Activated CD4-positive, alpha-beta T cell treated with anti-CD3 and anti-CD28 coated beads, Interleukin-2, amount 50 U/mL, for 16 hours (primary cell): ENCODE data around the gene GNG13.
"Not testable (repeated sequence)": the region's sequence is repeated elsewhere in the genome, so short reads cannot be mapped to it uniquely, and the experiment has no call there.

Experiments used
- DNase-seq: peaks from one replicate; pipeline ENCODE4 v3.0.0-alpha.2; 2020

The GNG13 gene, protein sequence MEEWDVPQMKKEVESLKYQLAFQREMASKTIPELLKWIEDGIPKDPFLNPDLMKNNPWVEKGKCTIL

DNA sequence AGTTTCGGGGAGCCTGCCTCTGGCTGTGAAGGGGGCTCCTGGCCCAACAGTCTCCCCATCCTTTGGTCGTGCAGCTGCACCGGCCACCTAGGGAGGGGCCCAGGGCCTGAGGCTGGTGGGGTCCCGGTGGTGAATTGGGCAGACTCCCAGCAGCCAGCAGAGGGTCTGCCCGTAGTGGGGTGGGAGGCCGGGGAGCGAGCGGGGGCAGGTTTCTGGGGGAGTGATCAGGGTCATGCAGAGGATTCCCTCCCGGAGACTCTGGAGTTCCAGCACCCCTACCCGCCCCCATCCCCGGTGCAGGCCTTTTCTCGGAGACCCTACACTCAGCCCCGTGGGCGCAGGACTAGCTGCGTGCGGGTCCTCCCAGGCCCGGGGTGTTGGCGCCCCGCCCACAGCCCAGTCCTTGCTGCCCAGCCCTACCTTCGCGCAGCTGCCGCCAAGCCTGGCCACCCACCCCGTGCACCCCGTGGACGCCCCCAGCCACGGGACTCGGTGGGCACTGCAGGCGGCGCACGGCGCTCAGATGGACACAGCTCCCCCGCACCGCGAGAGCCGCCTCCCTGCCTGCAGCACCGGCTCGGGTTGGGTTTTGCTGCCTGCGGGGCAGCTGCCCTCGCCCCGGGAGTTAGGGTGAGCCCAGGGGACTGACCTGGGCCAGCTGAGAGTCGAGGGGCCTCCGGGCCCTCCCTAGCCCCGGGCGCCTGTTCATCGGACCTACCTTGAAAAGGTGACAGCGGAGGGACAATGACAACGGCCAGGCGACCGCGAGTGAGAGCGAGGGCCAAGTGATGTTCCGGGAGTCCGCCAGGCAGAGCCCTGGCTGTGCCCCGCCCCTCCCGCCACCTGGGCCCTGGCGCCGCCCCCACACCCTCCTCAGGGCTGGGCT is at the start of gene GNG13:
GNG13 (minus strand) TSS at position 787 of the 886 bp plus-strand sequence. CDS start 1,657 bp downstream, outside the sequence.
- DNase-seq: no peak

DNA sequence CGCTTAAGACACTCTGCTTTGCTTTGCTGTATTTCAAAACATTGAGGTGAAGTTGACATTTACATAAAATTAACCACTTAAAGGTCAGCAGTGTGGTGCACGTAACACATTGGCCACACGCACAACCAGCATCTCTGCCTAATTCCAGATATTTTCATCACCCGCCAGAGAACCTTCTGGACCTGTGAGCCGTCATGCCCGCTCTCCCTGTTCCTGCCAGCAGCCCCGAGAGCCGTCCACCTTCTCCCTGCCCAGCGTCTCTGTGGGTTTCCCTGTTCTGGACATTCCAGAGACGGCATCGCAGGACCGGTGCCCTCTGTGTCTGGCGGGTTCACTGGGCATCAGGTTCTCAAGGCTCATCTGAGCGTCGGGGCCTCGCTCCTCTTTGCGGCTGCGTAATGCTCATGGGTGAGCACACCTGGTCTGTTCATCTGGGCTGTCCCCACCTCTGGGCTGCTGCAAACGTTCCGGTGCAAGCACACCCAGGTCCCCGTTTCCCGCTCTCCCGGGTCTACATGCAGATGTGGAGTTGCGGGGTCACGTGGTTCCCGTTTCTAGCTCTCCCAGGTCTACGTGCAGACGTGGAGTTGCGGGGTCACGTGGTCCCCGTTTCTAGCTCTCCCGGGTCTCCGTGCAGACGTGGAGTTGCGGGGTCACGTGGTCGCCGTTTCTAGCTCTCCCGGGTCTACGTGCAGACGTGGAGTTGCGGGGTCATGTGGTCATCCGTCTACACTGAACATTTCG is 48.1 kb upstream of the GNG13 start:
- DNase-seq: no peak

DNA sequence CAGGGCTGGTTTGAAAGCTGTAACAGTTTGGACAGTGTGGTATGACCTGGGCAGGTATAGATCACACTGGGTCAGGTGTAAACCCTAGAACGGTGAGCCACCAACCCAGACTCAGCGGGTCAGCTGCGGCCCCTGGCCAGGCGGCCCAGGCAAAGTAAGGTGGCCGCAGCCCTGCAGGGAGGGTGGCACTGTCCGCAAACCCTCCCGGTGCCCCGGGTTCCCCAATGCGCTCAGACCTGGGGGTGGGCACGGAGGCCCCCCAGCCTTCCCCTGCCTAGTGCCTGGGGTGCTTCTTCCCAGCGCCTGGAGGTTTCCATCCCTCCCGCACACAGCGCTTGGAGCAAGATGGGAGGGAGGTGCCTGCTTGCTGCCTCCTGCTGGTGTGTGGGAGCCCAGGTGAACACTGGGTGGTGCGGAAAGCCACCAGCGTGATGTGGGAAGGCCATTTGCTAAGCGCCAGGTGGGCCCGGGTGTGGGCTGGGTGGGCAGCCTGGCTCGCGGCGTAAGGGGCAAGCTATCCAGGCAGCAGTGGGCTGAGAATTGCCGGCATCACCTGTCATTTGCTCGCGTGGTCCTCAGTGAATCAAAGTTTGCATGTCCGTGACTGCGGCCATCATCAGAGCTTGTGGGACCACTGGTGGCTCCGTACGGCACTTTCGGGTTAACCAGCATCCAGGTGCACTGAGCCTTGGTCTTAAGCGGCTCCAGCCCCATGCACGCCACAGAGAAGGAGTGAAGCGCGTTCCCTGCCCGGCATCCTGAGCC is 47.3 kb upstream of the GNG13 start:
- DNase-seq: no peak

- DNase-seq: no peak
Observed at GRCh38 chr16:847151-847550, 46.6 kb upstream of the GNG13 start.

DNA sequence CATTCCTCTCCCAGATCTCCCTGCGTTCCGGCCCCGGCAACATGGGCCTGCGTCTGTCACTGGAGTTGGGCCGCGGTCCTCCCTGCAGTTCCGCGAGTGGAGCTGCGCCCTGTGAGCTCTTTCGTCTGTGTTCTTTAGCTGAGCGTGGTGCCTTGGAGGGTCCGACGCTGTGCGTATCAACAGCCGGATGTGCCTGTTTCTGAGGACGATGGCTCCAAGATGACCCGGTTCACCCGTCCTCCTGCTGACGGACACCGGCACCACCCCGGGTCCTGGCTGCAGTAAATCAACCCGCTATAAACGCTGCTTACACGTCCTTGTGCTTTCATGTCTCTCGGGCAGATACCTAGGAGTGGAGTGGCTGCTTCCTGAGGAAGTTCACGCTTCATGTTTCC is 44.8 kb upstream of the GNG13 start:
- DNase-seq: no peak

GRCh38 chr16:844638-845350 is 44.3 kb upstream of the GNG13 start:
- no peak for DNase-seq

DNA sequence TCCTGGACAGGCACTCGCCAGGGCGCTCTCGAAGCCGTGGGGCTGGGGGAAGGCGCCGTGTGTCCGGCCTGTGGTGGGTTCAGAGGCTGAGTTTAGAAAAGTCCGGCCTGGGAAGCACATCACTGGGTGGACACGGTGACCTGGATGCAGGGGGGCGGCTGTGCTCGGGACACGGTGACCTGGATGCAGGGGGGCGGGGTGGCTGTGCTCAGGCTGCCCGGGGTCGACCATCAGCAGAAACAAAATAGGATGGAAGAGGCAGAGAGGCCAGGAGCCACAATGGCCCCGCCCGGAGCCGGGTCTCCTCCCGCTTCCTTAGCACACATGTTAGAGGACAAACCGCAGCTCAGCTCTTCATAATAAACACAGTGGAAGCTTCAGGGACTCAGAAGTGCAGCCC is 43.2 kb upstream of the GNG13 start:
- no peak for DNase-seq

DNA sequence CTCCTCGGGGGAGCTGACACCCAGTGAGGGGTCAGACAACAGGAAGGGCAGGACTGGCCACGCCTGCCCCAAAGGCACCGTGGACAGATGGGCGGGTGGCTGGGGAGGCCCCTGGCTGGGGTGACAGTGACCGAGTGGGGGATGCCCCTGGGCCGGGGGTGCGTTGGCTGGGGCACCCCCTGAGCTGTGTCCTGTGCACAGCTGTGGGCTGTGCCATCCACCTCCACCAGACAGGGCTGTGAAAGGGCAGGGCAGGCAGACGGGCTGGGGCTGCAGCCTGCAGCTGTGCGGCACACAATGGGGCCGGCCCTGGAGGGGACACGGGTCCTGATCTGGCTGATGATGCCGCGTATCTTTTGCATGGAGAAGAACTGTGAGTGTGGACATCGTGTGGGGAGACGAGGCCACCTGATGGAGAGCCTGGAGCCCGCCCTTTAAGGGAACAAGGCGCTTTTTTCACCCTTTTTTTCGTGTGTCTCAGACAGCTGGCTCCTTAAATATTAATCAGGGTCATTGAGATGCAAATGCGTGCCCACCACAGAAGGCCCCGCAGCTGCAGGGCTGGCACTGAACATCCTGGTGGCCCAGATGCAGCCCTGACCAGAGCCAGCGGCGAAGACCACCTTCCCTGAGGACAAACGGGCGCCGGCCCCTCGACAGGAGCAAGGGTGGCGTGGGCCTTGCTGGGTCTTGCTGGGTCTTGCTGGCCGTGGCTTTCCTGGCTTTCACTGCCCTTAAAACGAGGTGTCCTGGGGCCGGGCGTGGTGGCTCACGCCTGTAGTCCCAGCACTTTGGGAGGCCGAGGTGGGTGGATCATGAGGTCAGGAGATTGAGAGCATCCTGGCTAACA is 42.4 kb upstream of the GNG13 start:
- DNase-seq: no peak

DNA sequence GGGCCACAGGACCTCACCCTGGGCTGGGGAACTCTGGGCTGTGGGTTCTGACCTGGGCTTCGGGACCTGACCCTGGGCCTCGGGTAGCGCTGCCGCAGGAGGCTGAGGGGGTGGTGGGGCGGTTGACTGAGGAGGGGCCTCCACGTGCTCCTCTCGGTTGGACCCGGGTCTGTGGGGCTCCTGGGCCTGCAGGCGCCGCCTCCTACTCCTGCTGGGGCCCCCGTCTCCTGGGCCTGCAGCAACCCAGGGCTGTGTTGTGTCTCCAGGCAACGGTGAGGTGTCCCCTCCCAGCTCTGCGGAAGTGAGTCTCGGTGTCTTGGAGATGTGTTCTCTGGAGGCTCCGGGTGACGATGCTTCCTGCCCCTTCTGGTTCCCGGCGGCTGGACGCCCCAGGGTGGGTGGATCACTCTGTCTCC is 41.5 kb upstream of the GNG13 start:
- no peak for DNase-seq

DNA sequence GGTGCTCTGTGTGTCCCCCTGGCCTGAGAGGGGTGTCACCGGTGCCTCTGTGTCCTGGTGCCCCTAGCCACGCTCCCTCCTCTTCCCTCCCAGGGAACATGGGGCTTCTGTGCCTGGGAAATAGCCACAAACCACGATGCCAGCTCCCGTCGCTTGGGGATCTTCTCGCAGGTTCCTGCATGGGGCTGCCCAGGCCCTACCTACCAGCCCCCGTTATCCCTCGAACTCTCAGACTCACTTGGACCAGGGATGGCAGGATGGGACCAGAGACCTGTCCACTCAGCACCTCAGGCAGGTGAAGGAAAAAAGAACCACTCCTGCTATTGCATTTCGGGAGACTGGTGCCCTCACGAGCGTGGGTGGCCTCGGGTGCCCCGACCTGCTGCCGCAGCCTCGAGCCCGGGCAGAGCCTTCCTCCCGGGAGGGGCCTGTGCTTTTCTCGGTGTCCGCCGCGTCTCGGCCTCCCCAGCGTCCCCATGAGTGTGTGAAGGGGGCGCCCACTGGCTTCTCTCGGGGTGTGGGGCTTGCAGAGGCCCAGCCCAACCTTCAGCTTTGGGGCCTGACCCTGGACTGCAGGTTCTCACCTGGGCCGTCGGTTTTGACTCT is 41.0 kb upstream of the GNG13 start:
- no peak for DNase-seq

- DNase-seq: no peak
Observed at GRCh38 chr16:840561-841454, 40.3 kb upstream of the GNG13 start.

DNA sequence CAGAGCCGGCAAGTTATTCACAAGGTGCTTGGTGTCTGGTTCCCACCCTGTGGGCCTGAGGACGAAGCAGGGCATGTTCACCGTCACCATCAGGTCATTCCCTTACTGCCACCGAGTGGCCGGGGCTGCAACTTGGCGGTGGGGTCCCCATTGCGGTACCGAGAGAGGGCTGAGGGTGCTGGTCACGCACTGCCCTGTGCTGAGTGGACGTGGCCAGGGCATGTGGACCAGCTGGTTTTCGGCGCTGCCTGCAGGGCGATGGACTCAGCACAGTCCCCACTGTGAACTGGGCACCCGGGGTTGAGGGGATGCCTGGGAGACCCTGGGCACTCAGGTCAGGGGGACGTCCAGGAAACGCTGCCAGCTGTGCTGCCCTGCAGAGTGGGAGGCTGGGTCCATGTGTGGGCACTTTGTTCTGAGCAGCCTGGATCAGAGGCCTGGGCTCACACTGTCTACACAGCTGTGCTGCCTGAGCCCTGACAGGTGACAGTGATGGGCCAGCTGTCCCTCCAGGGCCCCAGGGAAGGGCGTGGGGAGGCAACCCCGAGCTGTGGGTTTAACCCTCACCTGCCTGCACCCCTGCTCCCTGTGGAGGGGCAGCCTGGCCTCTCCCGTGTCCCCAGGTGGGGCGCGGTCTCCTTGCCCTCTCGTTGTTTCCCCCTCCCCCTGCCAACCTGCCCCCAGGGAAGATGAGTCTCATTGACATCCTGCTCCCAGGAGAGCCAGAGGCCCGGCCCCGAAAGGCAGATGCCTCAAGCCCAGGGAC is 39.3 kb upstream of the GNG13 start:
- no peak for DNase-seq

- DNase-seq: no peak
Observed at GRCh38 chr16:838741-839140, 38.2 kb upstream of the GNG13 start.

- DNase-seq: not testable (repeated sequence)
Observed at GRCh38 chr16:836822-837221, 36.3 kb upstream of the GNG13 start.

- DNase-seq: no peak
Observed at GRCh38 chr16:836221-836620, 35.7 kb upstream of the GNG13 start.

GRCh38 chr16:835373-835772 is 34.8 kb upstream of the GNG13 start:
- DNase-seq: no peak

DNA sequence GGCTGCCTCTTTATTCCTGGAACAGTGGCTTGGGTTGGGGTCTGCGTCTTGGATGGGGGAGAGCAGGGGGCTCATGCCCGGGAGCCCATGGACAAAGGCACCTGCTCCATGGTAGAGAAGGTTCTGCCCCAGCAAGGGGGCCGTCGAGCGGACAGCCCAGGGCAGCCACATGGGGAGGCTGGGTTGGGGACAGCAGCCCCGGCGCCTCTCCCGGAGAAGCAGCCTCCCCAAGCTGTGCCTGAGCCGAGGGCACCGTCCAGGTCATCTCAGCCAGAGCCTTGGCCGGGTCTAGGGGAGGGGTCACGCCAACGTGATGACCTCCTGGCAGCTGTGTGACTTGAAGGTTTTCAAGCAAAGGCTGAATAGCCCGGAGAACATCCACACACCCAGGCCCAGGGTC is 32.9 kb upstream of the GNG13 start:
- no peak for DNase-seq

DNA sequence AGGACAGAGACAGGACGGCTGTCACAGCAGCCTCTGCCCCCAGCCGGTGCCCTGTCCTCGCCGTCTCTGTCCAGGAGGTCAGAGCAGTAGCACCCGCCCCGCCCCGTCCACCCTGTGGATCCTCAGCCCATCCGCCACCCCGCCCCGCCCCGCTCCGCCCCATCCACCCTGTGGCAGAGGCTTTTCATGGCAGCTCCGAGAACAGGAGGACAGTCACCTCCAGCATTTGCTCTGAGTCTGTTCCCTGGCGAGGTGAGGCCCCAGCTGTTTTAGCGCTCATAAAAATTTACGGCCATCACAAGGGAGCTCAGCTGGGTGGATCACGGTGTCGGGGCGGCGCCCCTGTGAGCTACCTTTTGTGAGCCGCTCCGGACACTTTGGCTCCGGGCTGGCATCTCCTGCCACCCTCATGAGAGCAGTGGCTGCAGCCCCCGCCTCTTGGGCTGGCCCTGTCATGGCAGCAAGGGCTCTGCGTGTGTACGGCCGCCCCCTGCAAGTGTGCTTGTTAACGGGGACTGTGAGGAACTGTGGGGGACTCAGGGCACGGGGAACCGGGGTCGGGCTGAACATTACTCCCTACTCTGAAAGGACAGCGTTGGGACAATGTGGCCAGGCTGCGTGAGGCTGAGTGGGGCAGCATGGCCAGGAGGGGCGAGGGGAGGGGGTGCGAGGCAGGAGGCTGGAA is 32.3 kb upstream of the GNG13 start:
- no peak for DNase-seq
